GM21737 (cell line): ENCODE data around the gene PSMD11.

Experiments used
- ATAC-seq: cut with Tn5 transposase; IDR thresholded peaks from one replicate; pipeline ENCODE4 v1.9.1; 2021; ENCODE audit warnings: mild to moderate bottlenecking, moderate library complexity; ENCODE audit not compliant: unreplicated experiment

PSMD11 gene

DNA sequence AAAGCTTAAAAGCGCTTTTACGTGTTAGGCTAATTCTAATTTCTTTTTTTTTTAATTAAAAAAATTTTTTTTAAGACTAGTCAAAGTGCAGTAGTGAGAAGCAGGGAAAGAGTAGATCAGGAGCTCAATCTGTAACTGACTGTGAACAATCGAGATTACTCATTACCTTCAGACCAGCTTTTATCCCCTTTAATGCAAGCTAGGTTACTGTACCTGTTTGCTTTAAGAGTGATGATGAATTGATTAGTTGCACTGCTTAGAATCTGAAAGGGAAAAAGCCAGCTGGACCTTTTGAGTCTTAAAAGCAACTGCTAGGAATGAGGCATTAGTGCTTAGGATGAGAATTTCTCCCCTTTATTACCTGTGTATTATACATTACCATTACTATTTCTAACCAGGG lies 19.0 kb downstream of the PSMD11 start:
- no peak for ATAC-seq

- no peak for ATAC-seq
Measured at GRCh38 chr17:32464374-32464773, 20.1 kb downstream of the PSMD11 start.

- ATAC-seq = no peak
Measured at GRCh38 chr17:32467949-32468348, 23.6 kb downstream of the PSMD11 start.

- ATAC-seq = no peak
Measured at GRCh38 chr17:32470405-32471167, 26.3 kb downstream of the PSMD11 start.

GRCh38 chr17:32471652-32472051 lies 27.3 kb downstream of the PSMD11 start:
- no peak for ATAC-seq

- no peak for ATAC-seq
Measured at GRCh38 chr17:32475258-32475657, 30.9 kb downstream of the PSMD11 start.

DNA sequence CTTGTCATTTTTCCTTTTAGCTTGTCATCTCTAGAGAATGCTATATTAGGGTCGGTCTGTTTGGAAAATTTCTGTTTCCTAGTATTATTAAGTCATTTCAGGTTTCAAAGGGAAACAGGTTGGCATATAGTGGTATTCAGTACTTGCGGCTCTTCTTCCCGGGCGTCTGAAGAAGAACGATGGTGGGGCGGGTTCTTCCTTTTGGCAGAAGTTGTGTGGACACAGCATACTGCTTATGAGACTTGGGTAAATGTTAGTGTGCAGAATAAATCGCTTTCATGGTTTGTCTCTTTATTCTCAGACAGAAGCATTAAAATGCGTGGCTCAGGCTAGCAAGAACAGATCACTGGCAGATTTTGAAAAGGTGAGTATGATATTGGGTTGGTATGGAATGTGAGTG lies 32.9 kb downstream of the PSMD11 start:
- ATAC-seq = no peak

- ATAC-seq = no peak
Measured at GRCh38 chr17:32479074-32479617, 34.8 kb downstream of the PSMD11 start.

DNA sequence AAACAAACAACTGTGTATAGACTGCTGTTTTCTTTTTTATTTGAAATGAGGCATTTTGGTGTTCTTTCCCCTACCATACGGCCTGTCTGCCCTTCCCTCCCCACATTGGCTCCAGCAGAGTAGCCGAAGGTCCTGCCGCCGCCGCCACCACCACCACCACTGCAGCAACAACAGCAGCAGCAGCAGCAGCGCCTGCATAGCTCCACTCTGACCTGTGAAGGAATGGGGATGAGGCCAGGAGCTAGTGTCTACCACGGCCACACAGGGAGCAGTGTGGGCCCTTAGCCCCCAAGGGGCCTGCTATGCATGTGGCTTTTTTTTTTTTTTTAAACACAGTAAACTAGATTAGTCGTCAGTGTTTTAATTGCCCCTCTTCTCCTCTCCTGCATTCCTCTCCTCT lies 36.9 kb downstream of the PSMD11 start:
- ATAC-seq = no peak

GRCh38 chr17:32482568-32483320 lies 38.4 kb downstream of the PSMD11 start:
- no peak for ATAC-seq

DNA sequence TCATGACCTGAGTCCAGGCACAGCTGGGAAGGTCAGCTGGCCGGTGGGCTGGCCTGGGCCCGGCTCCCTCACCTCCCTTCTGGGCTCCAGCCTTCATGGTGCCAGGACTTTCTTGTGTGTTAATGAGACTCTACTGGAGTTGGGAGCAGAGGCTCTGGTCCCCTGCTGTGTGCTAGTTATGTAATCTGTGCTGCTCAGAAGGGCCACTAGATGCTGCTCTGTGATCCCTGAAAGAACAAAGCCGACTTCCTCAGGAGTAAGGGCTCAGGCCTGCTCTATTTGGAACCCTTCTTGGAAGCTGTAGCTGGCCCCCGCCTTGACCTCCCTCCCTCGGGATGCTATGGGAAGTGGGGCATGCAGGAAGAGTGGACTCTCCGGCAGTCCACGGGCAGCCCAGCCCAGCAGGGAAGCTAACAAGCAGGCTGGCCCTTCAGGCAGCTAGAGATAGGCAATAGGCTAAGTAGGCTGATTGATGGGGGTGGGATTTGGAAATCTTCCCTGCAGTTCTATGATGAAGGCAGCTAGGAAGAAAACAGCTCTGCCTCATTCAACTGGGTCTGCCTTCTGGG lies 39.2 kb downstream of the PSMD11 start:
- no peak for ATAC-seq

DNA sequence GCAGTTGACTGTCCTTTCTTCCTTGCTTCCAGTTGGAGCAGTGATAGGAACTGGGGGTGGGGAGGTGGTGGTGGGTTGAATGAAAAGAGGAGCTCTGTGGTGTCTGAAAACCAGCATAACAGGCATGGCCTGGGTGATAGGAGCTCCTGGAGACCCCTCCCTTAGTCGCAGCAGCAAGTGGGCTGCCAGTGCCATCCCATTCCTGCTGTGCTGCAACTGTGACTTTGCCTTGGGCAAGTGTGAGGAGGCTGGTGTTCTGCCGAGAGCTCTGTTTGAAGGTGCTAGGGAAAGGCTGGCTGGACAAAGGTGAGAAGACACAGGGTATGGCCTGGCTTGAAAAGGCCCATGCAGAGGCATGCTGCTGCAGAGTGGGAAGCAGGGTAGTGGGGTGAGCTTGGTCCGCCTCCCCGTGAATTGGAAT lies 39.7 kb downstream of the PSMD11 start:
- ATAC-seq = no peak

DNA sequence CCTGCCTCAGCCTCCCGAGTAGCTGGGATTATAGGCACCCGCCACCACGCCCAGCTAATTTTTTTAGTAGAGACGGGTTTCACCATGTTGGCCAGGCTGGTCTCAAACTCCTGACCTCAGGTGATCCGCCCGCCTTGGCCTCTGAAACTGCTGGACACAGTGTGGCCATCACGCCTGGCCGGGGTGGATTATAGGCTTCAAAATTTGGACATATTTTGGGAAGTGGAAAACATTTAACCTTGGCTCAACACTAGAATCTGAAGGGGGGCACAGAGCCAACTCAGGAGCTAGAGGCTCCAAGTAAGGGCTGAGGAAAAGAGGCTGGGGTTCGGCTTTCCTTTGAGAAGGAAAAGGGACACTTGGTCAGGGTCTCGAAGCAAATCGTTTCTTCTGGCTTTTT lies 40.3 kb downstream of the PSMD11 start:
- no peak for ATAC-seq

GRCh38 chr17:32485261-32486110 lies 41.2 kb downstream of the PSMD11 start:
- ATAC-seq = no peak

- peak; percentile 43 for ATAC-seq
Measured at GRCh38 chr17:32486111-32486700, 41.9 kb downstream of the PSMD11 start.

- ATAC-seq = peak; percentile 44
Measured at GRCh38 chr17:32486701-32487472, 42.6 kb downstream of the PSMD11 start, which contains the start of gene CDK5R1. Gene CDK5R1 (plus strand): TSS chr17:32486993. CDS start chr17:32487621, 628 bp downstream.

DNA sequence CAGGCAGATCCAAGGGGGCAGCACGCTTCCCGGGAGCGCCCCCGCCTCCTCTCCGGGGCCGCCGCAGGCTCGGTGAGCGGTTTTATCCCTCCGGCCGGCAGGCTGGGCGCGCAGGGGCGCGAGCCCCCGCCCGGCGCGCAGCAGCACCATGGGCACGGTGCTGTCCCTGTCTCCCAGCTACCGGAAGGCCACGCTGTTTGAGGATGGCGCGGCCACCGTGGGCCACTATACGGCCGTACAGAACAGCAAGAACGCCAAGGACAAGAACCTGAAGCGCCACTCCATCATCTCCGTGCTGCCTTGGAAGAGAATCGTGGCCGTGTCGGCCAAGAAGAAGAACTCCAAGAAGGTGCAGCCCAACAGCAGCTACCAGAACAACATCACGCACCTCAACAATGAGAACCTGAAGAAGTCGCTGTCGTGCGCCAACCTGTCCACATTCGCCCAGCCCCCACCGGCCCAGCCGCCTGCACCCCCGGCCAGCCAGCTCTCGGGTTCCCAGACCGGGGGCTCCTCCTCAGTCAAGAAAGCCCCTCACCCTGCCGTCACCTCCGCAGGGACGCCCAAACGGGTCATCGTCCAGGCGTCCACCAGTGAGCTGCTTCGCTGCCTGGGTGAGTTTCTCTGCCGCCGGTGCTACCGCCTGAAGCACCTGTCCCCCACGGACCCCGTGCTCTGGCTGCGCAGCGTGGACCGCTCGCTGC lies 43.3 kb downstream of the PSMD11 start:
- no peak for ATAC-seq

DNA sequence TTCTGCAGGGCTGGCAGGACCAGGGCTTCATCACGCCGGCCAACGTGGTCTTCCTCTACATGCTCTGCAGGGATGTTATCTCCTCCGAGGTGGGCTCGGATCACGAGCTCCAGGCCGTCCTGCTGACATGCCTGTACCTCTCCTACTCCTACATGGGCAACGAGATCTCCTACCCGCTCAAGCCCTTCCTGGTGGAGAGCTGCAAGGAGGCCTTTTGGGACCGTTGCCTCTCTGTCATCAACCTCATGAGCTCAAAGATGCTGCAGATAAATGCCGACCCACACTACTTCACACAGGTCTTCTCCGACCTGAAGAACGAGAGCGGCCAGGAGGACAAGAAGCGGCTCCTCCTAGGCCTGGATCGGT lies 43.9 kb downstream of the PSMD11 start:
- ATAC-seq = no peak

GRCh38 chr17:32488604-32489180 lies 44.4 kb downstream of the PSMD11 start:
- no peak for ATAC-seq
